Hepatocyte (in vitro differentiated cells): ENCODE results near the gene DDX19B. TPM values are rescaled to one million over a fixed set of nuclear protein-coding genes. Genes with fewer than 3 reads are reported as not detected.
"Not testable (repeated sequence)": the region's sequence is repeated elsewhere in the genome, so short reads cannot be mapped to it uniquely, and the experiment has no call there.

Source experiments
- DNase-seq: peaks from one replicate; pipeline ENCODE4 v3.0.0-alpha.2; 2016; ENCODE audit warnings: low spot score
- H2AFZ ChIP-seq: fragments of 200-600 bp; sonication (generic); 2 replicates; pipeline ENCODE4 v1.6.0; 2016; ENCODE audit warnings: antibody characterized with exemption, mild to moderate bottlenecking
- H3K27ac ChIP-seq: fragments of 200-600 bp; sonication (generic); 2 replicates; pipeline ENCODE4 v1.5.1; 2016; ENCODE audit warnings: mild to moderate bottlenecking
- H3K27me3 ChIP-seq: fragments of 200-600 bp; sonication (generic); 2 replicates; pipeline ENCODE4 v1.6.1; 2016
- H3K36me3 ChIP-seq: fragments of 200-600 bp; sonication (generic); replicated peaks from 2 replicates; pipeline ENCODE4 v1.5.1; 2016; ENCODE audit warnings: low read depth; ENCODE audit not compliant: insufficient read depth
- H3K4me1 ChIP-seq: fragments of 200-600 bp; sonication (generic); 2 replicates; pipeline ENCODE4 v1.5.1; 2016; ENCODE audit warnings: mild to moderate bottlenecking, moderate library complexity; ENCODE audit not compliant: insufficient read depth
- H3K4me2 ChIP-seq: fragments of 200-600 bp; sonication (generic); 2 replicates; pipeline ENCODE4 v1.6.0; 2016
- H3K4me3 ChIP-seq: fragments of 200-600 bp; sonication (generic); 2 replicates; pipeline ENCODE4 v1.5.1; 2016; ENCODE audit warnings: mild to moderate bottlenecking
- H3K79me2 ChIP-seq: fragments of 200-600 bp; sonication (generic); 2 replicates; pipeline ENCODE4 v1.6.0; 2017; ENCODE audit warnings: mild to moderate bottlenecking
- H3K9me2 ChIP-seq: fragments of 200-600 bp; sonication (generic); replicated peaks from 2 replicates; pipeline ENCODE4 v1.6.0; 2017; ENCODE audit warnings: mild to moderate bottlenecking; ENCODE audit not compliant: insufficient read depth
- H3K9me3 ChIP-seq: fragments of 200-600 bp; sonication (generic); 2 replicates; pipeline ENCODE4 v1.5.1; 2016; ENCODE audit warnings: low read depth, mild to moderate bottlenecking
- H4K20me1 ChIP-seq: fragments of 200-600 bp; sonication (generic); 2 replicates; pipeline ENCODE4 v1.6.0; 2016; ENCODE audit warnings: mild to moderate bottlenecking; ENCODE audit not compliant: insufficient read depth, poor library complexity, severe bottlenecking
- EZH2 ChIP-seq: fragments of 200-600 bp; sonication (generic); IDR thresholded peaks from 2 replicates; pipeline ENCODE4 v1.6.1; 2016; ENCODE audit warnings: antibody characterized with exemption, mild to moderate bottlenecking, borderline replicate concordance
- EZH2phosphoT487 ChIP-seq: fragments of 200-600 bp; sonication (generic); IDR thresholded peaks from one replicate; pipeline ENCODE4 v1.6.1; 2018; ENCODE audit warnings: antibody characterized with exemption, mild to moderate bottlenecking, low read depth, moderate library complexity; ENCODE audit not compliant: unreplicated experiment, severe bottlenecking
- WGBS: methylation state at CpG from one replicate; pipeline ENCODE4 v1.1.6; 2016; ENCODE audit warnings: low lambda C conversion rate; ENCODE audit errors: missing lambda C conversion rate; 5-methylcytosine and 5-hydroxymethylcytosine counted together
- polyA plus RNA-seq: library from polyadenylated mRNA; unstranded; fragments of >200 nt; fragmentation: Nextera tagmentation; extraction: Ambion mirVana; gene quantifications from 2 replicates; pipeline ENCODE4 v1.2.1, GENCODE V29; 2016
- total RNA-seq: library from RNA; depleted of rRNA; stranded (reverse); fragments of >200 nt; gene quantifications from 2 replicates; pipeline ENCODE4 v1.2.3, GENCODE V29; 2014
- TF ChIP-seq, protein P1 (sequence below): fragments of 200-600 bp; sonication (generic); IDR thresholded peaks from 2 replicates; pipeline ENCODE4 v1.5.1; 2016; ENCODE audit warnings: antibody characterized with exemption, mild to moderate bottlenecking; ENCODE audit not compliant: poor library complexity

DDX19B gene
- total and polyA plus RNA-seq, 2 experiments from 2014 or later: 26.6 to 38.7 TPM

DNA sequence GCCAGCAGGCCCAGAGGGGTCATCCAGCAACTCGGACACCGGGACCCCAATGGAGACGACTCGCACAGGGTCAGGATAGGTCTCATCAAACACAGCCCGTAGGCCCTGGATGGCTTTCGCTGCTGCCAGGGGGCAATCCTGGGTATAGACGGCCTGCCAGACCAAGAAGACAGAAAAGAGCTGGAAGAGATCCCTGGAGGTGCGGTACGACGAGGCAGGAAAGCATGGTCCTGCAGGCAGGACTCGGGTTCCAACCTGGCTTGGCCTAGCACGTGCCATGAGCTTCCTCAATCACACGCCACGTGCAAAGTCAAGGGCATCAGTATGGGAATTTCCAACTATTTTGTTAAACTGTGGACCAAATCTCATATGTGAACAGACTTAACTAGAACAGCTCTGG lies 40.9 kb upstream of the DDX19B start:
- Histone ChIP-seq H3K4me1 (no peaks in the 10 kb centered on the region), H3K9me2 (no peaks in the 10 kb centered on the region), H4K20me1 (peaks cover 3% of the 10 kb centered on the region), H3K9me3 (no peaks in the 10 kb centered on the region), H3K27me3 (no peaks in the 10 kb centered on the region), H3K4me2 (no peak overlapping the region), H3K36me3 (no peaks in the 10 kb centered on the region), H2AFZ (no peak overlapping the region), H3K79me2 (peaks cover 2% of the 10 kb centered on the region), H3K27ac (no peak overlapping the region), H3K4me3 (no peak overlapping the region)
- TF ChIP-seq EZH2 (no peak), EZH2phosphoT487 (no peak)
- TF ChIP-seq, protein P1, sequence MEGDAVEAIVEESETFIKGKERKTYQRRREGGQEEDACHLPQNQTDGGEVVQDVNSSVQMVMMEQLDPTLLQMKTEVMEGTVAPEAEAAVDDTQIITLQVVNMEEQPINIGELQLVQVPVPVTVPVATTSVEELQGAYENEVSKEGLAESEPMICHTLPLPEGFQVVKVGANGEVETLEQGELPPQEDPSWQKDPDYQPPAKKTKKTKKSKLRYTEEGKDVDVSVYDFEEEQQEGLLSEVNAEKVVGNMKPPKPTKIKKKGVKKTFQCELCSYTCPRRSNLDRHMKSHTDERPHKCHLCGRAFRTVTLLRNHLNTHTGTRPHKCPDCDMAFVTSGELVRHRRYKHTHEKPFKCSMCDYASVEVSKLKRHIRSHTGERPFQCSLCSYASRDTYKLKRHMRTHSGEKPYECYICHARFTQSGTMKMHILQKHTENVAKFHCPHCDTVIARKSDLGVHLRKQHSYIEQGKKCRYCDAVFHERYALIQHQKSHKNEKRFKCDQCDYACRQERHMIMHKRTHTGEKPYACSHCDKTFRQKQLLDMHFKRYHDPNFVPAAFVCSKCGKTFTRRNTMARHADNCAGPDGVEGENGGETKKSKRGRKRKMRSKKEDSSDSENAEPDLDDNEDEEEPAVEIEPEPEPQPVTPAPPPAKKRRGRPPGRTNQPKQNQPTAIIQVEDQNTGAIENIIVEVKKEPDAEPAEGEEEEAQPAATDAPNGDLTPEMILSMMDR: no peak
- WGBS: 96% methylated on average over 14 of the region's 14 CpGs
- no peak for DNase-seq

DNA sequence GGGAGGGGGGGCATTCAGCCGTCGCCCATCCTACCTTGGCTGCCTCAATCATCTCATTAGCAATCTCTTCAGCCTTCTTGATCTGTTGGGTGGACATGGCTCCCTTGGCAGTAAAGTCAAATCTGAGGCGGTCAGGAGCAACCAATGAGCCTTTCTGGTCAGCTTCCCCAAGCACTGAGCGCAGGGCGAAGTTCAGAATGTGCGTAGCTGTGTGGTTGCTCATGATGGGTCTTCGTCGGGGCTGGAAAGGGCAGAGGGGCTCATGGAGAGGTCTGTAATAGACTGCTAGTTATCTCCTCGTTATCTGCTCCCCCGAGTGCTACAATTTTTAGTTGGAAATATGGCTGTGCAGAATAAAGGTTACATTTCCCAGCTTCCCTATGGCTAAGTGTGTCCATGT lies 40.0 kb upstream of the DDX19B start:
- over 99% methylated on average over 10 of the region's 10 CpGs for WGBS
- DNase-seq: no peak
- H3K36me3 ChIP-seq: no peaks in the 10 kb centered on the region

DNA sequence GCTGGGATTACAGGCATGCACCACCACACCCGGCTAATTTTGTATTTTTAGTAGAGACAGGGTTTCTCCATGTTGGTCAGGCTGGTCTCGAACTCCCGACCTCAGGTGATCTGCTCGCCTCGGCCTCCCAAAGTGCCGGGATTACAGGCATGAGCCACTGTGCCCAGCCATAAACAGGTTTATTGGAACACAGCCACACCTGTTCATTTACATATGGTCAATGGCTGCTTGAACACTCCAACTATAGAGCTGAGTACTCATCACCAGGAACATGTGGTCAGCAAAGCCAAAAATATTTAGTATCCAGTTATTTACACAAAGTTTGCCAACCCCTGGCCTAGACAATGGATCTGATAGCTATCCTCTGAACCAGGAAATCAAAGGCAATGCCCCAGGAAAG lies 39.1 kb upstream of the DDX19B start:
- H3K36me3 ChIP-seq, H2AFZ ChIP-seq, H3K4me3 ChIP-seq, H3K4me1 ChIP-seq, DNase-seq, H3K4me2 ChIP-seq, H3K79me2 ChIP-seq, H3K27me3 ChIP-seq, H3K9me2 ChIP-seq, H3K9me3 ChIP-seq, H3K27ac ChIP-seq, H4K20me1 ChIP-seq: not testable (repeated sequence)
- WGBS: 96% methylated on average over 6 of the region's 6 CpGs

More for the DNA sequence above, 40.0 kb upstream of the DDX19B start:
- H3K27me3 ChIP-seq: no peaks in the 10 kb centered on the region
- H4K20me1 ChIP-seq: peaks cover 3% of the 10 kb centered on the region
- no peak overlapping the region for H3K4me3 ChIP-seq
- H3K9me3 ChIP-seq: no peaks in the 10 kb centered on the region
- no peak overlapping the region for H3K27ac ChIP-seq
- H3K9me2 ChIP-seq: no peaks in the 10 kb centered on the region
- no peak overlapping the region for H2AFZ ChIP-seq
- TF ChIP-seq EZH2phosphoT487: no peak
- TF ChIP-seq EZH2: no peak
- TF ChIP-seq, protein P1: no peak
- H3K79me2 ChIP-seq: peaks cover 2% of the 10 kb centered on the region
- no peaks in the 10 kb centered on the region for H3K4me1 ChIP-seq
- H3K4me2 ChIP-seq: no peak overlapping the region

DNA sequence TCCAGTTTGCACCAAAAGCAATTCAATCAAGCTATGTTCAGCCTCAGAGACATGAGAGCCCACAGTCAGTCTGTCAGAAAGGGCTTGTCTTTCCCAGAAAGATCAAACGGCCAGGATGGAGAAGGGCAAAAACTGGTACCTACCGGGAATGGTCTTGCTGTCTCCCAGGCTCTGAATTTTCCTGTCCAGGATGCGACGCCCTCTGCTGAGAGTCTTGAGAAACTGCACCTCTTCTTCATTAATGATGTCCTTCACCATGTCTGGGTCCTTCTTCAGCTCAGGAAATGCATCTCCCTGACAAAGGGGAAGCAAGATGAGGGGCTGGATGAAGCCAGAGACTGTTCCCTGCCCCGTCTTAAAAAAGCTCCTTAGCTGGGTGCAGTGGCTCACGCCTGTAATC lies 31.5 kb upstream of the DDX19B start:
- Histone ChIP-seq H3K4me2 (no peak overlapping the region), H3K9me2 (no peaks in the 10 kb centered on the region), H3K27ac (no peak overlapping the region), H2AFZ (no peak overlapping the region), H3K79me2 (peaks cover 15% of the 10 kb centered on the region), H3K27me3 (no peaks in the 10 kb centered on the region), H3K4me3 (no peak overlapping the region), H3K4me1 (no peaks in the 10 kb centered on the region), H4K20me1 (peaks cover 3% of the 10 kb centered on the region), H3K36me3 (no peaks in the 10 kb centered on the region), H3K9me3 (no peaks in the 10 kb centered on the region)
- TF ChIP-seq, protein P1: peak; percentile 42
- TF ChIP-seq EZH2: no peak
- TF ChIP-seq EZH2phosphoT487: no peak
- DNase-seq: peak; percentile 53
- WGBS: 64% methylated on average over 6 of the region's 6 CpGs

DNA sequence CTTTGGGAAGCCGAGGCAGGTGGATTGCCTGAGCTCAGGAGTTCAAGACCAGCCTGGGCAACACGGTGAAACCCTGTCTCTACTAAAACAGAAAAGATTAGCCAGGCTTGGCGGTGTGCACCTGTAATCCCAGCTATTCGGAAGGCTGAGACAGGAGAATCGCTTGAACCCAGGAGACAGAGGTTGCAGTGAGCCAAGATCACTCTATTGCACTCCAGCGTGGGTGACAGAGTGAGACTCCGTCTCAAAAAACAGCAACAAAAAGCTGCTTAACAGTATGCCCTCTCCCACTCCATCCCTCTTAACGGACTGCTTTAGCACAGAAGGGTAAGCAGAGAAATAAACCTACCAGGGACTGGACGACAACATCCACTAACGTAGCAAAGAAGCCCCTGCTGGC lies 31.1 kb upstream of the DDX19B start:
- peaks cover 15% of the 10 kb centered on the region for H3K79me2 ChIP-seq
- not testable (repeated sequence) for H2AFZ ChIP-seq, H3K27ac ChIP-seq, H3K4me1 ChIP-seq, H3K4me3 ChIP-seq, H3K27me3 ChIP-seq, H3K9me2 ChIP-seq, H4K20me1 ChIP-seq, H3K9me3 ChIP-seq, H3K4me2 ChIP-seq, DNase-seq, H3K36me3 ChIP-seq
- WGBS: 96% methylated on average over 10 of the region's 10 CpGs
